ENCODE measurements around the gene TPTE2. TPM values are rescaled to one million over a fixed set of nuclear protein-coding genes. Genes with fewer than 3 reads are reported as not detected.
"Not testable (repeated sequence)": the region's sequence is repeated elsewhere in the genome, so short reads cannot be mapped to it uniquely, and the experiment has no call there.

The TPTE2 gene
- total RNA-seq, 5 donors from 2014 or later (not counting 1 experiment from before 2014, with no cell fraction given) = not detected

- no peak overlapping the region for H3K4me3 ChIP-seq (ENCODE audit: control insufficient read depth in 1 of 2, extremely low read depth in 1 of 2, low read length in 1 of 2)
- H3K36me3 ChIP-seq (ENCODE audit: control insufficient read depth in 2 of 2, extremely low read depth in 1 of 2, insufficient read depth in 1 of 2, low read length in 1 of 2) = no peaks in the 10 kb centered on the region
- H3K4me1 ChIP-seq (ENCODE audit: control insufficient read depth in 1 of 2, extremely low read depth in 1 of 2, insufficient read depth in 2 of 2, low read length in 2 of 2) = no peaks in the 10 kb centered on the region
- no peak overlapping the region for H3K27ac ChIP-seq (ENCODE audit: low read length)
- ChIA-PET CTCF (no interaction called here), POLR2A (no interaction called here)
- no peaks in the 10 kb centered on the region for H3K9me3 ChIP-seq
- peaks cover 2 to 9% of the 10 kb centered on the region in 2 donors for H3K27me3 Mint-ChIP-seq
- DNase-seq (no peak), ATAC-seq (replicated peaks in 1 of 4) (no peak)
- 72% methylated on average over 4 of the region's 9 CpGs for WGBS (ENCODE audit: insufficient coverage)
- peaks cover 0 to 3% of the 10 kb centered on the region in 2 experiments for H3K27me3 ChIP-seq (replicated peaks in 1 of 2; ENCODE audit: control insufficient read depth in 2 of 2, extremely low read depth in 1 of 2, insufficient read depth in 2 of 2, low read length in 1 of 2)
- no peak overlapping the region for H3K27ac Mint-ChIP-seq
- no peaks in the 10 kb centered on the region for H3K36me3 Mint-ChIP-seq
- H3K4me3 Mint-ChIP-seq = no peak overlapping the region
- no peaks in the 10 kb centered on the region for H3K4me1 Mint-ChIP-seq
- H3K9me3 Mint-ChIP-seq = peaks cover 0 to 4% (median 0%) of the 10 kb centered on the region in 3 donors
These were observed 11.9 kb upstream of the TPTE2 start for GRCh38 chr13:19573120-19573716.

- Mint-ChIP-seq H3K4me3 (no peak overlapping the region), H3K9me3 (peaks cover 0 to 3% (median 0%) of the 10 kb centered on the region in 3 donors), H3K27me3 (peaks cover 6% of the 10 kb centered on the region in 2 donors), H3K36me3 (no peaks in the 10 kb centered on the region), H3K27ac (no peak overlapping the region), H3K4me1 (no peaks in the 10 kb centered on the region)
- no peak overlapping the region for H3K27ac ChIP-seq (ENCODE audit: low read length)
- DNase-seq (no peak), ATAC-seq (replicated peaks in 1 of 4) (no peak)
- no peaks in the 10 kb centered on the region for H3K4me1 ChIP-seq (ENCODE audit: control insufficient read depth in 1 of 2, extremely low read depth in 1 of 2, insufficient read depth in 2 of 2, low read length in 2 of 2)
- H3K4me3 ChIP-seq (ENCODE audit: control insufficient read depth in 1 of 2, extremely low read depth in 1 of 2, low read length in 1 of 2) = no peak overlapping the region
- H3K9me3 ChIP-seq = no peaks in the 10 kb centered on the region
- H3K36me3 ChIP-seq (ENCODE audit: control insufficient read depth in 2 of 2, extremely low read depth in 1 of 2, insufficient read depth in 1 of 2, low read length in 1 of 2) = no peaks in the 10 kb centered on the region
- POLR2A ChIA-PET = no interaction called here
- CTCF ChIA-PET = no interaction called here
- H3K27me3 ChIP-seq (replicated peaks in 1 of 2; ENCODE audit: control insufficient read depth in 2 of 2, extremely low read depth in 1 of 2, insufficient read depth in 2 of 2, low read length in 1 of 2) = peaks cover 0 to 3% of the 10 kb centered on the region in 2 experiments
- whole genome bisulfite sequencing (ENCODE audit: insufficient coverage) = 85% methylated on average over 2 of the region's 4 CpGs
These were observed 10.9 kb upstream of the TPTE2 start for GRCh38 chr13:19572280-19572679.

- H3K9me3 Mint-ChIP-seq = no peaks in the 10 kb centered on the region
- Histone ChIP-seq H3K4me1 (ENCODE audit: control insufficient read depth in 1 of 2, extremely low read depth in 1 of 2, insufficient read depth in 2 of 2, low read length in 2 of 2) (peaks cover 0 to 6% of the 10 kb centered on the region in 2 experiments), H3K27ac (ENCODE audit: low read length) (no peak overlapping the region), H3K9me3 (no peaks in the 10 kb centered on the region), H3K27me3 (replicated peaks in 1 of 2; ENCODE audit: control insufficient read depth in 2 of 2, extremely low read depth in 1 of 2, insufficient read depth in 2 of 2, low read length in 1 of 2) (peaks cover 0 to 14% of the 10 kb centered on the region in 2 experiments), H3K4me3 (ENCODE audit: control insufficient read depth in 1 of 2, extremely low read depth in 1 of 2, low read length in 1 of 2) (no peak overlapping the region), H3K36me3 (ENCODE audit: control insufficient read depth in 2 of 2, extremely low read depth in 1 of 2, insufficient read depth in 1 of 2, low read length in 1 of 2) (no peaks in the 10 kb centered on the region)
- H3K4me1 Mint-ChIP-seq = no peaks in the 10 kb centered on the region
- CTCF ChIA-PET = interaction anchor here in 1 of 2 donors (0.6 kb wide), 1 partner anchor 317 kb away, joined by 3 read pairs; no protein-coding TSS in a partner anchor
- H3K27ac Mint-ChIP-seq = no peak overlapping the region
- H3K27me3 Mint-ChIP-seq = peaks cover 5 to 6% of the 10 kb centered on the region in 2 donors
- H3K4me3 Mint-ChIP-seq = no peak overlapping the region
- DNase-seq (no peak), ATAC-seq (replicated peaks in 1 of 4) (no peak)
- POLR2A ChIA-PET = no interaction called here
- no peaks in the 10 kb centered on the region for H3K36me3 Mint-ChIP-seq
- WGBS (ENCODE audit: insufficient coverage) = no CpG with 5 or more reads among the region's 1 CpG
These were observed 6.6 kb upstream of the TPTE2 start for GRCh38 chr13:19567820-19568534.

- peaks cover 0 to 14% of the 10 kb centered on the region in 2 experiments for H3K27me3 ChIP-seq (replicated peaks in 1 of 2; ENCODE audit: control insufficient read depth in 2 of 2, extremely low read depth in 1 of 2, insufficient read depth in 2 of 2, low read length in 1 of 2)
- ATAC-seq (replicated peaks in 1 of 4) = no peak
These were observed 253 bp upstream of the TPTE2 start for GRCh38 chr13:19561585-19561984.

GRCh38 chr13:19560672-19561071 lies 660 bp downstream of the TPTE2 start:
- H3K36me3 ChIP-seq (ENCODE audit: control insufficient read depth in 2 of 2, extremely low read depth in 1 of 2, insufficient read depth in 1 of 2, low read length in 1 of 2); H3K27ac ChIP-seq (ENCODE audit: low read length); H3K9me3 Mint-ChIP-seq; DNase-seq; H3K9me3 ChIP-seq; H3K36me3 Mint-ChIP-seq; H3K27ac Mint-ChIP-seq; ATAC-seq (replicated peaks in 1 of 4); CTCF ChIA-PET; H3K4me1 ChIP-seq (ENCODE audit: control insufficient read depth in 1 of 2, extremely low read depth in 1 of 2, insufficient read depth in 2 of 2, low read length in 2 of 2); H3K27me3 Mint-ChIP-seq; H3K4me1 Mint-ChIP-seq; POLR2A ChIA-PET; H3K27me3 ChIP-seq (replicated peaks in 1 of 2; ENCODE audit: control insufficient read depth in 2 of 2, extremely low read depth in 1 of 2, insufficient read depth in 2 of 2, low read length in 1 of 2); H3K4me3 ChIP-seq (ENCODE audit: control insufficient read depth in 1 of 2, extremely low read depth in 1 of 2, low read length in 1 of 2); H3K4me3 Mint-ChIP-seq: not testable (repeated sequence)
- WGBS (ENCODE audit: insufficient coverage) = 89% methylated on average over 17 of the region's 22 CpGs

More at GRCh38 chr13:19561585-19561984, 253 bp upstream of the TPTE2 start:
- H3K27ac Mint-ChIP-seq = no peak overlapping the region
- no peaks in the 10 kb centered on the region for H3K36me3 Mint-ChIP-seq
- WGBS (ENCODE audit: insufficient coverage) = 94% methylated on average over 28 of the region's 28 CpGs
- no peaks in the 10 kb centered on the region for H3K36me3 ChIP-seq (ENCODE audit: control insufficient read depth in 2 of 2, extremely low read depth in 1 of 2, insufficient read depth in 1 of 2, low read length in 1 of 2)
- H3K27ac ChIP-seq (ENCODE audit: low read length) = no peak overlapping the region
- ChIA-PET POLR2A (no interaction called here), CTCF (no interaction called here)
- no peak overlapping the region for H3K4me3 Mint-ChIP-seq
- no peaks in the 10 kb centered on the region for H3K27me3 Mint-ChIP-seq
- no peaks in the 10 kb centered on the region for H3K9me3 ChIP-seq
- no peaks in the 10 kb centered on the region for H3K9me3 Mint-ChIP-seq
- no peak for DNase-seq
- H3K4me1 Mint-ChIP-seq = no peaks in the 10 kb centered on the region
- H3K4me1 ChIP-seq (ENCODE audit: control insufficient read depth in 1 of 2, extremely low read depth in 1 of 2, insufficient read depth in 2 of 2, low read length in 2 of 2) = peaks cover 0 to 6% of the 10 kb centered on the region in 2 experiments
- H3K4me3 ChIP-seq (ENCODE audit: control insufficient read depth in 1 of 2, extremely low read depth in 1 of 2, low read length in 1 of 2) = no peak overlapping the region

GRCh38 chr13:19559739-19560138 lies 1.6 kb downstream of the TPTE2 start:
- H3K27me3 Mint-ChIP-seq; DNase-seq; H3K9me3 Mint-ChIP-seq; H3K4me1 Mint-ChIP-seq; CTCF ChIA-PET; H3K27me3 ChIP-seq (replicated peaks in 1 of 2; ENCODE audit: control insufficient read depth in 2 of 2, extremely low read depth in 1 of 2, insufficient read depth in 2 of 2, low read length in 1 of 2); H3K9me3 ChIP-seq; H3K4me1 ChIP-seq (ENCODE audit: control insufficient read depth in 1 of 2, extremely low read depth in 1 of 2, insufficient read depth in 2 of 2, low read length in 2 of 2); H3K27ac ChIP-seq (ENCODE audit: low read length); H3K36me3 ChIP-seq (ENCODE audit: control insufficient read depth in 2 of 2, extremely low read depth in 1 of 2, insufficient read depth in 1 of 2, low read length in 1 of 2); ATAC-seq (replicated peaks in 1 of 4); H3K4me3 ChIP-seq (ENCODE audit: control insufficient read depth in 1 of 2, extremely low read depth in 1 of 2, low read length in 1 of 2); H3K27ac Mint-ChIP-seq; H3K4me3 Mint-ChIP-seq; H3K36me3 Mint-ChIP-seq; POLR2A ChIA-PET: not testable (repeated sequence)
- WGBS (ENCODE audit: insufficient coverage) = no CpG with 5 or more reads among the region's 10 CpGs
